Purkinje cell (primary cell): ENCODE data around the gene SLC16A8. TPM values are rescaled to one million over a fixed set of nuclear protein-coding genes. Genes with fewer than 3 reads are reported as not detected.

Source experiments
- polyA plus RNA-seq: library from polyadenylated mRNA; unstranded; fragments of >200 nt; fragmentation: Nextera tagmentation; gene quantifications from 2 replicates; pipeline ENCODE4 v1.2.1, GENCODE V29; 2014

SLC16A8 gene, protein sequence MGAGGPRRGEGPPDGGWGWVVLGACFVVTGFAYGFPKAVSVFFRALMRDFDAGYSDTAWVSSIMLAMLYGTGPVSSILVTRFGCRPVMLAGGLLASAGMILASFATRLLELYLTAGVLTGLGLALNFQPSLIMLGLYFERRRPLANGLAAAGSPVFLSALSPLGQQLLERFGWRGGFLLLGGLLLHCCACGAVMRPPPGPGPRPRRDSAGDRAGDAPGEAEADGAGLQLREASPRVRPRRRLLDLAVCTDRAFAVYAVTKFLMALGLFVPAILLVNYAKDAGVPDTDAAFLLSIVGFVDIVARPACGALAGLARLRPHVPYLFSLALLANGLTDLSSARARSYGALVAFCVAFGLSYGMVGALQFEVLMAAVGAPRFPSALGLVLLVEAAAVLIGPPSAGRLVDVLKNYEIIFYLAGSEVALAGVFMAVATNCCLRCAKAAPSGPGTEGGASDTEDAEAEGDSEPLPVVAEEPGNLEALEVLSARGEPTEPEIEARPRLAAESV
- polyA plus RNA-seq = not detected in 2 replicates

GRCh38 chr22:38083931-38084631 lies at the start of gene SLC16A8:
SLC16A8 (minus strand) TSS chr22:38084184; CDS start chr22:38082873, 1,311 bp downstream.

GRCh38 chr22:38110008-38110862 lies 26.3 kb upstream of the SLC16A8 start, which contains the start of gene BAIAP2L2:
BAIAP2L2 (minus strand) TSS chr22:38110684; CDS start chr22:38110525, 159 bp downstream.

DNA sequence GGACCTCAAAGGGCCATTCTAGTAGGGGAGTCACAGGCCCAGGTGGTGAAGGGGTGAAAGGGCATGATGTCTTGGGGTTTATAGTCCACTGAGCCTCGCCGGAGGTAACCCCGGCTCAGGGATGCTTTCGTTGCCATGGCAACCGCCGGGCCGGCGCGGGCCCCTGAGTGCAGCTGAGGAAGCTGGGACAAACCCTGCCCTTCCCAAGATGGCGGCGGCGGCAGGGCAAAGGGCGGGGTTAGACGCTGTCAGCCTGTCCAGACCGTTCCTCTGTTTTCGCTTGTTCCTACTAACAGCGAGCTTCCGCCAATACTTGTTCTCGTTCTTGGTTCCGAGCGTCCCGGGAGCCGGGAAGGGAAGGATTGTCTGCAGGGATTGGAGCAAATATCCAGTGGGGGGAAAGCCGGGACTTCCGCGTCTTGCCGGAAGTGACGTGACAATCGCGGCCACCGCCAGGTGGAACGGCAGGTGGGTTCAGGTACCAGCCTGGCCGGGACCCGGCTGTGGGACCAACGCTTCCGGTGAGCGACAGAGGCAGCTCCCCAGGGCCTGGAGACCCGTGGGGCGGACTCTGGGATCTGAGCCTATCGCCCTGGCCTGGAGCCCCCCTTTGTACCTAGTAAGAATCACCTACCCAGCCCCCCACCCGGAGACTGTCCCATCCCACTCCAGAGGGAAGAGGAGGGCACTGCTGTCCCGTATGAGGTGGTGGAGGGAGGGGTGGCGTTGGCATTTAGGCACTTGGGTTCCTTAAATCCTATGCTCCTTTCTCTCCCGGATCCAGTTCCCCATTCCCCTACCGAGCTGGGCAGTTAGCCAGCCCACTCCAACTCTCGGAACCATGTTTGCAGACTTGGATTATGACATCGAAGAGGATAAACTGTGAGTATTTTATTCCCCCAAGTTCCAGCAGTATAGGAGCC lies 26.8 kb downstream of the SLC16A8 start, which contains the start of gene PICK1:
Gene PICK1, plus strand, starts transcription at position 436 of the 923 bp plus-strand sequence. Its CDS starts 406 bp downstream, at position 842.

Other genes with a start within 250 kb of the SLC16A8 start
- gene ANKRD54, start 239.8 kb downstream of the SLC16A8 start, polyA plus RNA-seq = 3.4 and 6.3 TPM in 2 replicates
- 172 and 222 TPM in 2 replicates for gene EIF3L, start 234.8 kb downstream of the SLC16A8 start, polyA plus RNA-seq
- gene MICALL1, start 177.9 kb downstream of the SLC16A8 start, polyA plus RNA-seq = 0.24 TPM in 1 of 2 replicates, not detected in the other
- 0.69 and 4.0 TPM in 2 replicates for gene C22orf23, start 130.6 kb downstream of the SLC16A8 start, polyA plus RNA-seq
- 254 and 303 TPM in 2 replicates for gene POLR2F, start 130.5 kb downstream of the SLC16A8 start, polyA plus RNA-seq
- gene SOX10, start 99.6 kb downstream of the SLC16A8 start, polyA plus RNA-seq = 0.29 and 1.9 TPM in 2 replicates
- 2.5 and 3.9 TPM in 2 replicates for gene PICK1, start 26.8 kb downstream of the SLC16A8 start, polyA plus RNA-seq
- not detected in 2 replicates for gene BAIAP2L2, start 26.5 kb upstream of the SLC16A8 start, polyA plus RNA-seq
- gene PLA2G6, start 97.6 kb upstream of the SLC16A8 start, polyA plus RNA-seq = 0.54 and 0.91 TPM in 2 replicates
- gene MAFF, start 117.8 kb upstream of the SLC16A8 start, polyA plus RNA-seq = 0.56 TPM in 1 of 2 replicates, not detected in the other
- gene TMEM184B, start 188.8 kb upstream of the SLC16A8 start, polyA plus RNA-seq = 15.5 and 24.6 TPM in 2 replicates
- 7.1 and 9.3 TPM in 2 replicates for gene CSNK1E, start 233.2 kb upstream of the SLC16A8 start, polyA plus RNA-seq